Type B pancreatic cell (in vitro differentiated cells): ENCODE results near the gene PABPC4L. TPM values are rescaled to one million over a fixed set of nuclear protein-coding genes. Genes with fewer than 3 reads are reported as not detected.

ENCODE experiments used
- DNase-seq: peaks from one replicate; pipeline ENCODE4 v3.0.0; 2021; ENCODE audit warnings: mixed read lengths; ENCODE audit not compliant: unreplicated experiment; ENCODE audit errors: extremely low spot score
- H3K27ac Mint-ChIP-seq: 2 replicates; pipeline ENCODE4 v1.8.0; 2021; ENCODE audit warnings: mild to moderate bottlenecking, mixed read lengths
- H3K27me3 Mint-ChIP-seq: 2 replicates; pipeline ENCODE4 v1.8.0; 2021; ENCODE audit warnings: mixed read lengths
- H3K36me3 Mint-ChIP-seq: 2 replicates; pipeline ENCODE4 v1.8.0; 2021; ENCODE audit warnings: mixed read lengths
- H3K4me1 Mint-ChIP-seq: one replicate; pipeline ENCODE4 v1.8.0; 2021; ENCODE audit warnings: mixed read lengths; ENCODE audit not compliant: unreplicated experiment
- H3K4me3 Mint-ChIP-seq: 2 replicates; pipeline ENCODE4 v1.8.0; 2021; ENCODE audit warnings: mild to moderate bottlenecking, mixed read lengths
- H3K9me3 Mint-ChIP-seq: 2 replicates; pipeline ENCODE4 v1.8.0; 2021; ENCODE audit warnings: mixed read lengths
- total RNA-seq: library from RNA; stranded (reverse); gene quantifications from 2 replicates; pipeline ENCODE4 v1.2.1, GENCODE V29; 2021; ENCODE audit warnings: low replicate concordance
- TF ChIP-seq, protein P1 (sequence below): fragments of 200-600 bp; sonication (generic); conservative IDR thresholded peaks from 2 replicates; pipeline ENCODE4 v1.5.0; 2021; ENCODE audit warnings: antibody characterized with exemption, mild to moderate bottlenecking

PABPC4L gene
- total RNA-seq, 1 donor from 2014 or later = 6.0 TPM

GRCh38 chr4:134178706-134179105 is 22.9 kb downstream of the PABPC4L start:
- Mint-ChIP-seq H3K4me1 (no peaks in the 10 kb centered on the region), H3K9me3 (peaks cover 5% of the 10 kb centered on the region)

DNA sequence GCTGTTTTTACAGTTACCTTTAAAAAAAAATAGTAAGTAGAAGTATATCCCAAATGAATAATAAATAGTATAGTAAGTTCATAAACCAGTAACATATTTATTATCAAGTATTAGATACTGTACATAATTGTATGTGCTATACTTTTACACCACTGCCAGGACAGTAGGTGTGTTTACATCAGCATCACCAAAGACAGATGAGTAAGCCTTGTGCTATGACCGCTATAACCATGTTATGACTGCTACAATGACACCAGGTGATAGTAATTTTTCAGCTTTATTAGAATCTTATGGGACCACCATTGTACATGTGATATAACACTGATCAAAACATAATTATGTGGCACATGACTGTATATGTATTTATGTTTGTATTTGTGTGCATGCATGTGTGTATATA is 27.3 kb downstream of the PABPC4L start:
- no peaks in the 10 kb centered on the region for H3K27me3 Mint-ChIP-seq
- TF ChIP-seq, protein P1, sequence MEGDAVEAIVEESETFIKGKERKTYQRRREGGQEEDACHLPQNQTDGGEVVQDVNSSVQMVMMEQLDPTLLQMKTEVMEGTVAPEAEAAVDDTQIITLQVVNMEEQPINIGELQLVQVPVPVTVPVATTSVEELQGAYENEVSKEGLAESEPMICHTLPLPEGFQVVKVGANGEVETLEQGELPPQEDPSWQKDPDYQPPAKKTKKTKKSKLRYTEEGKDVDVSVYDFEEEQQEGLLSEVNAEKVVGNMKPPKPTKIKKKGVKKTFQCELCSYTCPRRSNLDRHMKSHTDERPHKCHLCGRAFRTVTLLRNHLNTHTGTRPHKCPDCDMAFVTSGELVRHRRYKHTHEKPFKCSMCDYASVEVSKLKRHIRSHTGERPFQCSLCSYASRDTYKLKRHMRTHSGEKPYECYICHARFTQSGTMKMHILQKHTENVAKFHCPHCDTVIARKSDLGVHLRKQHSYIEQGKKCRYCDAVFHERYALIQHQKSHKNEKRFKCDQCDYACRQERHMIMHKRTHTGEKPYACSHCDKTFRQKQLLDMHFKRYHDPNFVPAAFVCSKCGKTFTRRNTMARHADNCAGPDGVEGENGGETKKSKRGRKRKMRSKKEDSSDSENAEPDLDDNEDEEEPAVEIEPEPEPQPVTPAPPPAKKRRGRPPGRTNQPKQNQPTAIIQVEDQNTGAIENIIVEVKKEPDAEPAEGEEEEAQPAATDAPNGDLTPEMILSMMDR = no peak
- no peak for DNase-seq
- H3K4me1 Mint-ChIP-seq = no peaks in the 10 kb centered on the region
- H3K9me3 Mint-ChIP-seq = no peaks in the 10 kb centered on the region
- no peak overlapping the region for H3K27ac Mint-ChIP-seq
- H3K4me3 Mint-ChIP-seq = no peak overlapping the region
- H3K36me3 Mint-ChIP-seq = no peaks in the 10 kb centered on the region

More at GRCh38 chr4:134178706-134179105, 22.9 kb downstream of the PABPC4L start:
- no peak for DNase-seq
- H3K36me3 Mint-ChIP-seq = no peaks in the 10 kb centered on the region
- no peak overlapping the region for H3K4me3 Mint-ChIP-seq
- TF ChIP-seq, protein P1 = no peak
- no peaks in the 10 kb centered on the region for H3K27me3 Mint-ChIP-seq
- H3K27ac Mint-ChIP-seq = no peak overlapping the region

- TF ChIP-seq, protein P1 = no peak
- DNase-seq = no peak
- Mint-ChIP-seq H3K27ac (no peak overlapping the region), H3K4me3 (no peak overlapping the region), H3K4me1 (no peaks in the 10 kb centered on the region), H3K36me3 (no peaks in the 10 kb centered on the region), H3K27me3 (no peaks in the 10 kb centered on the region), H3K9me3 (no peaks in the 10 kb centered on the region)
Observed at GRCh38 chr4:134160211-134160610, 41.4 kb downstream of the PABPC4L start.

DNA sequence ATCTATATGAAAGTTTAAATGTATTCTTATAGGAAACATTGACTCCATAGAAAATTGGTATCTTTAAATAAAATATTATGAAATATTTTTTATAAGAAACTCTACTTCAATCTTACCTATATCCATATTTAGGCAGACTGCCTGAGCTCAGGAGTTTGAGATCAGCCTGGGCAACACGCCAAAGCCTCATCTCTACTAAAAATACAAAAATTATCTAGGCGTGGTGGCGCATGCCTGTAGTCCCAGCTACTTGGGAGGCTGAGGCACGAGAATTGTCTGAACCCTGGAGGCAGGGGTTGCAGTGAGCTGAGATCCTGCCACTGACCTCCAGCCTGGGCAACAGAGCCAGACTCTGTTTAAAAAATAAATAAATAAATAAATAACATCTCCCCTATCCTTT is 47.5 kb downstream of the PABPC4L start:
- Mint-ChIP-seq H3K9me3 (peaks cover 3% of the 10 kb centered on the region), H3K36me3 (no peaks in the 10 kb centered on the region), H3K27ac (no peak overlapping the region), H3K27me3 (no peaks in the 10 kb centered on the region), H3K4me3 (no peak overlapping the region), H3K4me1 (peaks cover 7% of the 10 kb centered on the region)
- TF ChIP-seq, protein P1 = no peak
- DNase-seq = no peak

- Mint-ChIP-seq H3K27ac (no peak overlapping the region), H3K9me3 (peaks cover 3% of the 10 kb centered on the region), H3K27me3 (no peaks in the 10 kb centered on the region), H3K4me3 (no peak overlapping the region), H3K36me3 (no peaks in the 10 kb centered on the region), H3K4me1 (peaks cover 27% of the 10 kb centered on the region)
- TF ChIP-seq, protein P1 = no peak
- no peak for DNase-seq
Observed at GRCh38 chr4:134147941-134148340, 53.6 kb downstream of the PABPC4L start.
